HEK293 (cell line): ENCODE measurements around the gene AGAP1.

ENCODE experiments used
- CTCF ChIA-PET: fragments of 350-600 bp; formaldehyde crosslinking; extraction: SDS; loops from one replicate; lab custom pipeline; 2021; ENCODE audit warnings: antibody characterized with exemption; lab: Yijun Ruan, JAX
- POLR2A ChIA-PET: fragments of 300-600 bp; formaldehyde crosslinking; extraction: SDS; loops from one replicate; lab custom pipeline; 2020; ENCODE audit warnings: antibody characterized with exemption, inconsistent platforms; lab: Yijun Ruan, JAX
- H3K27ac ChIP-seq: fragments of 200-500 bp; sonication (Bioruptor generic); 2 replicates; pipeline ENCODE4 v1.5.1; 2014; ENCODE audit warnings: low read depth, low read length, control low read depth, inconsistent platforms; ENCODE audit errors: extremely low read depth
- H3K36me3 ChIP-seq, 2 experiments: fragments of 200-500 bp in 1 of 2; sonication (Bioruptor generic) in 1 of 2; 1 replicate in 1 of 2; 2 replicates in 1 of 2; pipeline ENCODE4 v1.5.1; 2014 to 2017; ENCODE audit warnings: inconsistent platforms in 2 of 2, low read length in 2 of 2; ENCODE audit not compliant: control insufficient read depth in 2 of 2, insufficient read depth in 1 of 2
- H3K4me1 ChIP-seq: fragments of 200-500 bp; sonication (Bioruptor generic); 2 replicates; pipeline ENCODE4 v1.5.1; 2014; ENCODE audit warnings: mild to moderate bottlenecking, low read length, inconsistent platforms; ENCODE audit not compliant: control insufficient read depth, insufficient read depth
- H3K4me3 ChIP-seq: 2 replicates; pipeline ENCODE4 v1.5.1; 2011; ENCODE audit warnings: low read depth, mild to moderate bottlenecking, control low read depth, low read length, moderate library complexity
- H3K9me3 ChIP-seq: fragments of 200-500 bp; sonication (Bioruptor generic); 2 replicates; pipeline ENCODE4 v1.5.1; 2014; ENCODE audit warnings: low read depth, low read length, inconsistent platforms; ENCODE audit not compliant: control insufficient read depth, insufficient read depth
- EGR2 ChIP-seq: fragments of 450-650 bp; formaldehyde crosslinking; IDR thresholded peaks from 2 replicates; pipeline ENCODE4 v1.5.1; 2016; ENCODE audit warnings: low read depth, missing biosample characterization, missing genetic modification characterization
- HOXD13 ChIP-seq: sonication (generic); formaldehyde crosslinking; IDR thresholded peaks from 2 replicates; pipeline ENCODE4 v1.8.0; 2022; ENCODE audit warnings: missing genetic modification reagents, borderline replicate concordance
- KLF10 ChIP-seq: fragments of 450-650 bp; IDR thresholded peaks from 2 replicates; pipeline ENCODE4 v1.5.1; 2018; ENCODE audit warnings: missing biosample characterization, mild to moderate bottlenecking, missing genetic modification characterization
- SCRT1 ChIP-seq: fragments of 450-650 bp; formaldehyde crosslinking; IDR thresholded peaks from 2 replicates; pipeline ENCODE4 v1.5.1; 2016; ENCODE audit warnings: missing biosample characterization, missing genetic modification characterization, borderline replicate concordance
- ZBTB17 ChIP-seq: fragments of 450-650 bp; formaldehyde crosslinking; IDR thresholded peaks from 2 replicates; pipeline ENCODE4 v1.5.1; 2016; ENCODE audit warnings: missing biosample characterization, missing genetic modification characterization
- ZBTB21 ChIP-seq: fragments of 450-650 bp; formaldehyde crosslinking; IDR thresholded peaks from 2 replicates; pipeline ENCODE4 v1.5.1; 2017; ENCODE audit warnings: missing biosample characterization, missing genetic modification characterization
- ZFP37 ChIP-seq: fragments of 450-650 bp; formaldehyde crosslinking; IDR thresholded peaks from 2 replicates; pipeline ENCODE4 v1.5.1; 2016; ENCODE audit warnings: missing biosample characterization, missing genetic modification characterization
- ZFP69B ChIP-seq: fragments of 450-650 bp; formaldehyde crosslinking; IDR thresholded peaks from 2 replicates; pipeline ENCODE4 v1.5.1; 2016; ENCODE audit warnings: missing biosample characterization, missing genetic modification characterization
- ZNF140 ChIP-seq: fragments of 450-650 bp; formaldehyde crosslinking; IDR thresholded peaks from 2 replicates; pipeline ENCODE4 v1.5.1; 2016; ENCODE audit warnings: missing biosample characterization, missing genetic modification characterization
- ZNF19 ChIP-seq: fragments of 450-650 bp; formaldehyde crosslinking; IDR thresholded peaks from 2 replicates; pipeline ENCODE4; 2016; ENCODE audit warnings: missing biosample characterization, missing genetic modification characterization, low read depth
- ZNF214 ChIP-seq: fragments of 450-650 bp; formaldehyde crosslinking; IDR thresholded peaks from 2 replicates; pipeline ENCODE4 v1.5.1; 2017; ENCODE audit warnings: missing biosample characterization, mild to moderate bottlenecking, missing genetic modification characterization, borderline replicate concordance
- ZNF221 ChIP-seq: fragments of 450-650 bp; formaldehyde crosslinking; IDR thresholded peaks from 2 replicates; pipeline ENCODE4 v1.5.1; 2017; ENCODE audit warnings: missing biosample characterization, missing genetic modification characterization, borderline replicate concordance
- ZNF24 ChIP-seq: fragments of 450-650 bp; formaldehyde crosslinking; IDR thresholded peaks from 2 replicates; pipeline ENCODE4 v1.5.1; 2016; ENCODE audit warnings: missing biosample characterization, missing genetic modification characterization
- ZNF394 ChIP-seq: fragments of 450-650 bp; formaldehyde crosslinking; IDR thresholded peaks from 2 replicates; pipeline ENCODE4 v1.5.1; 2016; ENCODE audit warnings: missing biosample characterization, missing genetic modification characterization, mild to moderate bottlenecking, moderate library complexity, borderline replicate concordance
- ZNF544 ChIP-seq: fragments of 450-650 bp; formaldehyde crosslinking; IDR thresholded peaks from 2 replicates; pipeline ENCODE4 v1.5.0; 2017; ENCODE audit warnings: missing biosample characterization, missing genetic modification characterization
- ZNF624 ChIP-seq: fragments of 450-650 bp; formaldehyde crosslinking; IDR thresholded peaks from 2 replicates; pipeline ENCODE4 v1.5.1; 2017; ENCODE audit warnings: missing biosample characterization, missing genetic modification characterization
- ZNF658 ChIP-seq: fragments of 450-650 bp; formaldehyde crosslinking; IDR thresholded peaks from 2 replicates; pipeline ENCODE4; 2016; ENCODE audit warnings: missing biosample characterization, missing genetic modification characterization
- ZNF747 ChIP-seq: fragments of 450-650 bp; formaldehyde crosslinking; IDR thresholded peaks from 2 replicates; pipeline ENCODE4 v1.5.1; 2016; ENCODE audit warnings: missing biosample characterization, missing genetic modification characterization
- ZNF776 ChIP-seq: fragments of 450-650 bp; formaldehyde crosslinking; IDR thresholded peaks from 2 replicates; pipeline ENCODE4 v1.5.0; 2017; ENCODE audit warnings: missing biosample characterization, missing genetic modification characterization, borderline replicate concordance
- ZNF791 ChIP-seq: fragments of 450-650 bp; formaldehyde crosslinking; IDR thresholded peaks from 2 replicates; pipeline ENCODE4 v1.5.1; 2016; ENCODE audit warnings: missing biosample characterization, missing genetic modification characterization
- ZNF837 ChIP-seq: fragments of 450-650 bp; formaldehyde crosslinking; IDR thresholded peaks from 2 replicates; pipeline ENCODE4 v1.5.1; 2016; ENCODE audit warnings: missing biosample characterization, missing genetic modification characterization
- TF ChIP-seq, protein P1 (sequence below): fragments of 450-650 bp; formaldehyde crosslinking; optimal IDR thresholded peaks from 2 replicates; pipeline ENCODE3; 2016; ENCODE audit warnings: missing biosample characterization, mild to moderate bottlenecking, missing genetic modification characterization
- TF ChIP-seq, protein P2 (sequence below): fragments of 450-650 bp; formaldehyde crosslinking; IDR thresholded peaks from 2 replicates; pipeline ENCODE4 v1.5.1; 2016; ENCODE audit warnings: missing biosample characterization, missing genetic modification characterization
- TF ChIP-seq, protein P3 (sequence below): sonication (generic); formaldehyde crosslinking; IDR thresholded peaks from 2 replicates; pipeline ENCODE4 v1.8.1; 2022; ENCODE audit warnings: mild to moderate bottlenecking, moderate library complexity, missing genetic modification reagents
- TF ChIP-seq, protein P4 (sequence below): fragments of 450-650 bp; formaldehyde crosslinking; IDR thresholded peaks from 2 replicates; pipeline ENCODE4 v1.5.1; 2016; ENCODE audit warnings: missing biosample characterization, missing genetic modification characterization

AGAP1 gene

DNA sequence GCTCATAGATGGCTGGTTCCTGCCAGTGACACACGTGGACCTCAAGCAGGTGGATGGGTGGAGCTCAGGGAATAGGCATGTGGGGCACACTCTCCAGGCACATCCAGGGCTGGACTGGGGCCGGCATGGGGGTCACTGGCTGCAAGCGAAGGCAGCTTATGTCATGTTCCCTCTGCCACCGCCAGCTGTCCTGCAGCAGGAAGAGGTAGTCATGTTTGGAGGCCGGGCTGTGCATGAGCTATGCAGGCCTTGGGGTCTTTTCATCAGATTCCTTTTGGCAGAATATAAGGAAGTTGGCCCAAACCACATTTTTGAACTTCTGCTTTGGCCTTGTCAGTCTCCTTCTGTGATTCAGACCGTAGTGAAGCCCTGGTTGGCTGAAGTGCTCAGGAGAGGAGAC, 61.5 kb downstream of the AGAP1 start:
- CTCF ChIA-PET: interaction anchor here (0.6 to 1.0 kb wide), 2 partner anchors 38 to 449 kb away, joined by 3 to 4 read pairs; no protein-coding TSS in a partner anchor
- H3K9me3 ChIP-seq: no peaks in the 10 kb centered on the region
- H3K27ac ChIP-seq: no peak overlapping the region
- no peak overlapping the region for H3K4me3 ChIP-seq
- TF ChIP-seq, protein P1, sequence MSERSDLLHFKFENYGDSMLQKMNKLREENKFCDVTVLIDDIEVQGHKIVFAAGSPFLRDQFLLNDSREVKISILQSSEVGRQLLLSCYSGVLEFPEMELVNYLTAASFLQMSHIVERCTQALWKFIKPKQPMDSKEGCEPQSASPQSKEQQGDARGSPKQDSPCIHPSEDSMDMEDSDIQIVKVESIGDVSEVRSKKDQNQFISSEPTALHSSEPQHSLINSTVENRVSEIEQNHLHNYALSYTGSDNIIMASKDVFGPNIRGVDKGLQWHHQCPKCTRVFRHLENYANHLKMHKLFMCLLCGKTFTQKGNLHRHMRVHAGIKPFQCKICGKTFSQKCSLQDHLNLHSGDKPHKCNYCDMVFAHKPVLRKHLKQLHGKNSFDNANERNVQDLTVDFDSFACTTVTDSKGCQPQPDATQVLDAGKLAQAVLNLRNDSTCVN (tag by site-specific recombination): no peak
- TF ChIP-seq ZNF791: no peak
- no peak for TF ChIP-seq EGR2 (tag by site-specific recombination)
- no peak for TF ChIP-seq HOXD13 (CRISPR knock-in tag)
- no peak for TF ChIP-seq ZNF776 (tag by site-specific recombination)
- TF ChIP-seq, protein P2, sequence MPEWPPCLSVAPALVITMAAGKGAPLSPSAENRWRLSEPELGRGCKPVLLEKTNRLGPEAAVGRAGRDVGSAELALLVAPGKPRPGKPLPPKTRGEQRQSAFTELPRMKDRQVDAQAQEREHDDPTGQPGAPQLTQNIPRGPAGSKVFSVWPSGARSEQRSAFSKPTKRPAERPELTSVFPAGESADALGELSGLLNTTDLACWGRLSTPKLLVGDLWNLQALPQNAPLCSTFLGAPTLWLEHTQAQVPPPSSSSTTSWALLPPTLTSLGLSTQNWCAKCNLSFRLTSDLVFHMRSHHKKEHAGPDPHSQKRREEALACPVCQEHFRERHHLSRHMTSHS (tag by site-specific recombination): no peak
- no peak for TF ChIP-seq KLF10 (tag by site-specific recombination)
- POLR2A ChIA-PET: no interaction called here
- no peaks in the 10 kb centered on the region for H3K36me3 ChIP-seq
- H3K4me1 ChIP-seq: peaks cover 9% of the 10 kb centered on the region

DNA sequence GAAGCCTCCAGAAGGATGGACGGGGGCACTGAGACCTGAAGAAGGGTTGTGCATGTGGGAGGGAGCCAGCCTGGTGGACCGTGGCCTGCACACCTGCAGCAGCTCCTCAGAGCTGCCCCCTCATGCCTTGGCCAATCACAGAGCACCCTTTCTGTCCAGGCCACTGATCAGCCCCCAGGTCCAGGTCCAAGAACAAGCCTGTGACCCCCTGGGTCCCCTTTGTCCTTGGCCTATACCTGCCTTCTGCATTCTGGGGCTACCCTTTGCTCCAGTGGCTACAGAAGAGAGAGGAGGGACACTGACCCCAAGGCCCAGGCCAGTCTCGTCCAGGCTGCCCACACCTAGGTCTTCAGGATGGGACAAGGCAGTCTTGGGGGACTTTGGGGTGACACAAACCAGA, 62.2 kb downstream of the AGAP1 start:
- no peaks in the 10 kb centered on the region for H3K36me3 ChIP-seq
- TF ChIP-seq ZBTB21 (tag by site-specific recombination) (no peak), ZNF747 (no peak), ZNF140 (tag by site-specific recombination) (no peak), ZNF394 (no peak), ZNF837 (tag by site-specific recombination) (no peak), ZNF19 (tag by site-specific recombination) (no peak), EGR2 (tag by site-specific recombination) (no peak), ZFP69B (tag by site-specific recombination) (no peak), ZNF658 (tag by site-specific recombination) (no peak), ZNF214 (tag by site-specific recombination) (no peak), ZNF624 (tag by site-specific recombination) (no peak), ZNF221 (no peak), ZNF544 (tag by site-specific recombination) (no peak)
- TF ChIP-seq, all 188 proteins: peak for 0
- POLR2A ChIA-PET: no interaction called here
- Histone ChIP-seq H3K9me3 (no peaks in the 10 kb centered on the region), H3K4me1 (peaks cover 10% of the 10 kb centered on the region), H3K4me3 (no peak overlapping the region), H3K27ac (no peak overlapping the region)
- CTCF ChIA-PET: interaction anchor here (0.6 to 1.0 kb wide), 2 partner anchors 38 to 450 kb away, joined by 3 to 4 read pairs; no protein-coding TSS in a partner anchor

DNA sequence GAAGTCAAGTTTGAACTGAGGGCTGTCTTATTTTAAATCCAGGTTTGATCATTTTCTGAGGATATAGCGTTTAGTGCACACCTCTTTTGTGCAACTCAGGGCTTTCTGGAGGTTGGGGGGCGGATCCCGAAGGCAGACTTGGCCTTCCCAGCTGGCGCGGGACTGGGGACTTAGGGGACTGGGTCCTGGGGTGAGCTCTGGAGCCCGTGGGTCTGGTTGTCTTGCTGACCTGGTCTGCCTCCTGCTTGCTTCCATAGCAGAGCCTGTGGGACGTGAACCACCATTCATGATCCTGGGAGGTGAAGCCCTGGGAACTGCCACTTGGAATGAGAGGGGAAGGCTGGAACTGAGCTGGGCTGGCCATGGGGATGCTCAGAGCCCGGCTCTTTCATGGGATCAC, 63.1 kb downstream of the AGAP1 start:
- H3K36me3 ChIP-seq: no peaks in the 10 kb centered on the region
- TF ChIP-seq, protein P3, sequence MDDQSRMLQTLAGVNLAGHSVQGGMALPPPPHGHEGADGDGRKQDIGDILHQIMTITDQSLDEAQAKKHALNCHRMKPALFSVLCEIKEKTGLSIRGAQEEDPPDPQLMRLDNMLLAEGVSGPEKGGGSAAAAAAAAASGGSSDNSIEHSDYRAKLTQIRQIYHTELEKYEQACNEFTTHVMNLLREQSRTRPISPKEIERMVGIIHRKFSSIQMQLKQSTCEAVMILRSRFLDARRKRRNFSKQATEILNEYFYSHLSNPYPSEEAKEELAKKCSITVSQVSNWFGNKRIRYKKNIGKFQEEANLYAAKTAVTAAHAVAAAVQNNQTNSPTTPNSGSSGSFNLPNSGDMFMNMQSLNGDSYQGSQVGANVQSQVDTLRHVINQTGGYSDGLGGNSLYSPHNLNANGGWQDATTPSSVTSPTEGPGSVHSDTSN (CRISPR knock-in tag): no peak
- TF ChIP-seq ZFP37 (no peak), SCRT1 (no peak), ZBTB17 (tag by site-specific recombination) (no peak), ZNF24 (tag by site-specific recombination) (no peak)
- TF ChIP-seq, protein P4, sequence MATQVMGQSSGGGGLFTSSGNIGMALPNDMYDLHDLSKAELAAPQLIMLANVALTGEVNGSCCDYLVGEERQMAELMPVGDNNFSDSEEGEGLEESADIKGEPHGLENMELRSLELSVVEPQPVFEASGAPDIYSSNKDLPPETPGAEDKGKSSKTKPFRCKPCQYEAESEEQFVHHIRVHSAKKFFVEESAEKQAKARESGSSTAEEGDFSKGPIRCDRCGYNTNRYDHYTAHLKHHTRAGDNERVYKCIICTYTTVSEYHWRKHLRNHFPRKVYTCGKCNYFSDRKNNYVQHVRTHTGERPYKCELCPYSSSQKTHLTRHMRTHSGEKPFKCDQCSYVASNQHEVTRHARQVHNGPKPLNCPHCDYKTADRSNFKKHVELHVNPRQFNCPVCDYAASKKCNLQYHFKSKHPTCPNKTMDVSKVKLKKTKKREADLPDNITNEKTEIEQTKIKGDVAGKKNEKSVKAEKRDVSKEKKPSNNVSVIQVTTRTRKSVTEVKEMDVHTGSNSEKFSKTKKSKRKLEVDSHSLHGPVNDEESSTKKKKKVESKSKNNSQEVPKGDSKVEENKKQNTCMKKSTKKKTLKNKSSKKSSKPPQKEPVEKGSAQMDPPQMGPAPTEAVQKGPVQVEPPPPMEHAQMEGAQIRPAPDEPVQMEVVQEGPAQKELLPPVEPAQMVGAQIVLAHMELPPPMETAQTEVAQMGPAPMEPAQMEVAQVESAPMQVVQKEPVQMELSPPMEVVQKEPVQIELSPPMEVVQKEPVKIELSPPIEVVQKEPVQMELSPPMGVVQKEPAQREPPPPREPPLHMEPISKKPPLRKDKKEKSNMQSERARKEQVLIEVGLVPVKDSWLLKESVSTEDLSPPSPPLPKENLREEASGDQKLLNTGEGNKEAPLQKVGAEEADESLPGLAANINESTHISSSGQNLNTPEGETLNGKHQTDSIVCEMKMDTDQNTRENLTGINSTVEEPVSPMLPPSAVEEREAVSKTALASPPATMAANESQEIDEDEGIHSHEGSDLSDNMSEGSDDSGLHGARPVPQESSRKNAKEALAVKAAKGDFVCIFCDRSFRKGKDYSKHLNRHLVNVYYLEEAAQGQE (tag by site-specific recombination): no peak
- TF ChIP-seq, all 188 proteins: peak for 0
- POLR2A ChIA-PET: no interaction called here
- peaks cover 16% of the 10 kb centered on the region for H3K4me1 ChIP-seq
- no peak overlapping the region for H3K27ac ChIP-seq
- CTCF ChIA-PET: no interaction called here
- H3K4me3 ChIP-seq: no peak overlapping the region
- no peaks in the 10 kb centered on the region for H3K9me3 ChIP-seq
